Memory B cell (primary cell): ENCODE results near the gene EHMT1.

Experiments
- ATAC-seq: fragments of 150-1000 bp; cut with Tn5 transposase; 2 replicates; pipeline ENCODE4 v1.10.0; 2021; ENCODE audit warnings: low read depth, mild to moderate bottlenecking, moderate library complexity
- DNase-seq, 2 donors: peaks; one replicate each; pipeline ENCODE4 v3.0.0; 2022; ENCODE audit warnings: low spot score in 2 of 2
- H3K27ac Mint-ChIP-seq: one replicate; pipeline ENCODE4 v1.8.0; 2022; ENCODE audit warnings: mild to moderate bottlenecking, moderate library complexity, mixed read lengths
- H3K27me3 Mint-ChIP-seq: one replicate; pipeline ENCODE4 v1.8.0; 2022; ENCODE audit warnings: mixed read lengths
- H3K36me3 Mint-ChIP-seq: one replicate; pipeline ENCODE4 v1.8.0; 2022; ENCODE audit warnings: mild to moderate bottlenecking, mixed read lengths
- H3K4me1 Mint-ChIP-seq: one replicate; pipeline ENCODE4 v1.8.0; 2022; ENCODE audit warnings: mixed read lengths
- H3K4me3 Mint-ChIP-seq: one replicate; pipeline ENCODE4 v1.8.0; 2022; ENCODE audit warnings: mild to moderate bottlenecking, moderate library complexity, mixed read lengths
- H3K9me3 Mint-ChIP-seq: one replicate; pipeline ENCODE4 v1.8.0; 2022; ENCODE audit warnings: mixed read lengths

The EHMT1 gene

GRCh38 chr9:137833721-137834613 is 215.2 kb downstream of the EHMT1 start:
- Mint-ChIP-seq H3K27me3 (no peaks in the 10 kb centered on the region), H3K9me3 (no peaks in the 10 kb centered on the region)

GRCh38 chr9:137834846-137835546 is 216.2 kb downstream of the EHMT1 start:
- no peaks in the 10 kb centered on the region for H3K27me3 Mint-ChIP-seq
- no peaks in the 10 kb centered on the region for H3K9me3 Mint-ChIP-seq
- no peak overlapping the region for H3K27ac Mint-ChIP-seq
- peaks cover 16% of the 10 kb centered on the region for H3K36me3 Mint-ChIP-seq
- no peak for DNase-seq
- H3K4me3 Mint-ChIP-seq, result no peak overlapping the region
- ATAC-seq, result no peak
- H3K4me1 Mint-ChIP-seq, result no peaks in the 10 kb centered on the region

More at GRCh38 chr9:137833721-137834613, 215.2 kb downstream of the EHMT1 start:
- Mint-ChIP-seq H3K4me1 (no peaks in the 10 kb centered on the region), H3K27ac (no peak overlapping the region), H3K4me3 (no peak overlapping the region), H3K36me3 (peaks cover 20% of the 10 kb centered on the region)
- DNase-seq (no peak), ATAC-seq (no peak)

- H3K4me3 Mint-ChIP-seq, result no peak overlapping the region
- ATAC-seq (no peak), DNase-seq (no peak)
- peaks cover 1% of the 10 kb centered on the region for H3K9me3 Mint-ChIP-seq
- H3K36me3 Mint-ChIP-seq, result peaks cover 18% of the 10 kb centered on the region
- no peaks in the 10 kb centered on the region for H3K4me1 Mint-ChIP-seq
- no peaks in the 10 kb centered on the region for H3K27me3 Mint-ChIP-seq
- no peak overlapping the region for H3K27ac Mint-ChIP-seq
Measured at GRCh38 chr9:137836151-137836830, 217.5 kb downstream of the EHMT1 start.

GRCh38 chr9:137836831-137837241 is 218.0 kb downstream of the EHMT1 start:
- Mint-ChIP-seq H3K27me3 (no peaks in the 10 kb centered on the region), H3K4me1 (no peaks in the 10 kb centered on the region), H3K27ac (no peak overlapping the region), H3K9me3 (peaks cover 1% of the 10 kb centered on the region), H3K36me3 (peaks cover 14% of the 10 kb centered on the region), H3K4me3 (no peak overlapping the region)
- ATAC-seq (no peak), DNase-seq (no peak)

- Mint-ChIP-seq H3K27ac (no peak overlapping the region), H3K4me3 (no peak overlapping the region), H3K9me3 (peaks cover 1% of the 10 kb centered on the region), H3K36me3 (peaks cover 11% of the 10 kb centered on the region), H3K4me1 (no peaks in the 10 kb centered on the region), H3K27me3 (no peaks in the 10 kb centered on the region)
- ATAC-seq (no peak), DNase-seq (no peak)
Measured at GRCh38 chr9:137837345-137838278, 218.8 kb downstream of the EHMT1 start.

GRCh38 chr9:137838576-137838975 is 219.8 kb downstream of the EHMT1 start:
- no peak for DNase-seq
- no peak for ATAC-seq
- no peak overlapping the region for H3K27ac Mint-ChIP-seq
- H3K27me3 Mint-ChIP-seq, result no peaks in the 10 kb centered on the region
- peaks cover 1% of the 10 kb centered on the region for H3K9me3 Mint-ChIP-seq
- peaks cover 10% of the 10 kb centered on the region for H3K36me3 Mint-ChIP-seq
- no peak overlapping the region for H3K4me3 Mint-ChIP-seq
- H3K4me1 Mint-ChIP-seq, result no peaks in the 10 kb centered on the region

- H3K4me3 Mint-ChIP-seq, result no peak overlapping the region
- peaks cover 9% of the 10 kb centered on the region for H3K36me3 Mint-ChIP-seq
- H3K27me3 Mint-ChIP-seq, result no peaks in the 10 kb centered on the region
- ATAC-seq (no peak), DNase-seq (no peak)
- H3K27ac Mint-ChIP-seq, result no peak overlapping the region
- no peaks in the 10 kb centered on the region for H3K4me1 Mint-ChIP-seq
- peaks cover 7% of the 10 kb centered on the region for H3K9me3 Mint-ChIP-seq
Measured at GRCh38 chr9:137843355-137843754, 224.6 kb downstream of the EHMT1 start.

- H3K9me3 Mint-ChIP-seq, result peaks cover 20% of the 10 kb centered on the region
- peaks cover 14% of the 10 kb centered on the region for H3K36me3 Mint-ChIP-seq
- ATAC-seq, result no peak
- no peak overlapping the region for H3K4me3 Mint-ChIP-seq
- H3K27ac Mint-ChIP-seq, result no peak overlapping the region
- DNase-seq, result no peak
- H3K4me1 Mint-ChIP-seq, result no peaks in the 10 kb centered on the region
- peaks cover 6% of the 10 kb centered on the region for H3K27me3 Mint-ChIP-seq
Measured at GRCh38 chr9:137851516-137852267, 232.9 kb downstream of the EHMT1 start.

- Mint-ChIP-seq H3K4me1 (no peaks in the 10 kb centered on the region), H3K4me3 (no peak overlapping the region), H3K27ac (no peak overlapping the region), H3K36me3 (peaks cover 14% of the 10 kb centered on the region), H3K9me3 (peaks cover 20% of the 10 kb centered on the region), H3K27me3 (peaks cover 6% of the 10 kb centered on the region)
- ATAC-seq (no peak), DNase-seq (no peak)
Measured at GRCh38 chr9:137853392-137853995, 234.7 kb downstream of the EHMT1 start.

GRCh38 chr9:137860361-137860760 is 241.6 kb downstream of the EHMT1 start:
- H3K9me3 Mint-ChIP-seq, result peaks cover 18% of the 10 kb centered on the region

GRCh38 chr9:137865581-137866145 is 246.9 kb downstream of the EHMT1 start:
- H3K27ac Mint-ChIP-seq, result no peak overlapping the region

More at GRCh38 chr9:137860361-137860760, 241.6 kb downstream of the EHMT1 start:
- Mint-ChIP-seq H3K4me3 (no peak overlapping the region), H3K27ac (no peak overlapping the region), H3K36me3 (peaks cover 16% of the 10 kb centered on the region), H3K27me3 (peaks cover 12% of the 10 kb centered on the region), H3K4me1 (no peaks in the 10 kb centered on the region)
- DNase-seq, result no peak
- no peak for ATAC-seq

More at GRCh38 chr9:137865581-137866145, 246.9 kb downstream of the EHMT1 start:
- peaks cover 4% of the 10 kb centered on the region for H3K4me1 Mint-ChIP-seq
- ATAC-seq, result no peak
- H3K27me3 Mint-ChIP-seq, result peaks cover 27% of the 10 kb centered on the region
- H3K4me3 Mint-ChIP-seq, result no peak overlapping the region
- peaks cover 8% of the 10 kb centered on the region for H3K36me3 Mint-ChIP-seq
- H3K9me3 Mint-ChIP-seq, result peaks cover 6% of the 10 kb centered on the region
- no peak for DNase-seq
